IMR-90 (cell line): ENCODE measurements around the gene PELI3. TPM values are rescaled to one million over a fixed set of nuclear protein-coding genes. Genes with fewer than 3 reads are reported as not detected.

ENCODE experiments used
- ATAC-seq: fragments of 200-7000 bp; cut with Tn5 transposase; 2 replicates; pipeline ENCODE4 v1.9.1; 2020; ENCODE audit warnings: low read depth, mild to moderate bottlenecking, moderate library complexity
- BruUV-seq: library from RNA; stranded (reverse); fragments of 400-500 nt; replicated peaks from 2 replicates; lab custom pipeline; 2021; lab: Mats Ljungman, UMichigan
- CTCF ChIA-PET: fragments of 300-600 bp; formaldehyde crosslinking; extraction: SDS; loops from one replicate; lab custom pipeline; 2021; ENCODE audit warnings: antibody characterized with exemption; lab: Yijun Ruan, JAX
- POLR2A ChIA-PET: fragments of 300-600 bp; sonication (Branson Sonifier 250); formaldehyde crosslinking; loops from one replicate; lab custom pipeline; 2022; ENCODE audit warnings: antibody characterized with exemption; ENCODE audit not compliant: unreplicated experiment; lab: Charles Lee
- DNase-seq: peaks from one replicate; pipeline ENCODE4 v3.0.0; 2013
- H2AFZ ChIP-seq: replicated peaks from 2 replicates; pipeline ENCODE3; 2013; ENCODE audit warnings: low read length, mild to moderate bottlenecking; ENCODE audit not compliant: poor library complexity
- H2AK5ac ChIP-seq: 2 replicates; pipeline ENCODE4 v1.6.1; 2013; ENCODE audit warnings: low read depth, low read length, inconsistent platforms
- H2AK9ac ChIP-seq: replicated peaks from 2 replicates; pipeline ENCODE3; 2013; ENCODE audit warnings: mild to moderate bottlenecking, low read depth, low read length, moderate library complexity; ENCODE audit not compliant: poor library complexity
- H2BK120ac ChIP-seq: 2 replicates; pipeline ENCODE4 v1.6.1; 2013; ENCODE audit warnings: low read depth, low read length, inconsistent platforms
- H2BK15ac ChIP-seq: 3 replicates; pipeline ENCODE4 v1.6.1; 2013; ENCODE audit warnings: low read depth, low read length, inconsistent platforms
- H2BK20ac ChIP-seq: 2 replicates; pipeline ENCODE4 v1.6.1; 2013; ENCODE audit warnings: low read depth, mild to moderate bottlenecking, inconsistent platforms, low read length, moderate library complexity
- H2BK5ac ChIP-seq: 2 replicates; pipeline ENCODE4 v1.6.1; 2013; ENCODE audit warnings: mild to moderate bottlenecking, low read depth, low read length, inconsistent platforms; ENCODE audit not compliant: poor library complexity, severe bottlenecking
- H3K14ac ChIP-seq: replicated peaks from 2 replicates; pipeline ENCODE4 v1.6.1; 2013; ENCODE audit warnings: low read depth, low read length, inconsistent platforms
- H3K18ac ChIP-seq: 2 replicates; pipeline ENCODE4 v1.6.1; 2013; ENCODE audit warnings: low read depth, low read length, control low read depth
- H3K23ac ChIP-seq: 2 replicates; pipeline ENCODE4 v1.6.1; 2013; ENCODE audit warnings: low read depth, low read length, inconsistent platforms
- H3K27ac ChIP-seq: 2 replicates; pipeline ENCODE4 v1.5.1; 2013; ENCODE audit warnings: mild to moderate bottlenecking, control low read depth, low read length; ENCODE audit not compliant: insufficient read depth
- H3K27me3 ChIP-seq: 2 replicates; pipeline ENCODE4 v1.6.1; 2013; ENCODE audit warnings: low read length; ENCODE audit not compliant: control insufficient read depth, insufficient read depth
- H3K36me3 ChIP-seq: 2 replicates; pipeline ENCODE4 v1.6.1; 2013; ENCODE audit warnings: low read length, mixed read lengths; ENCODE audit not compliant: control insufficient read depth, insufficient read depth
- H3K4ac ChIP-seq: 2 replicates; pipeline ENCODE4 v1.6.1; 2013; ENCODE audit warnings: low read depth, low read length, inconsistent platforms
- H3K4me1 ChIP-seq: 2 replicates; pipeline ENCODE4 v1.6.1; 2013; ENCODE audit warnings: low read length, mixed read lengths; ENCODE audit not compliant: control insufficient read depth, insufficient read depth
- H3K4me2 ChIP-seq: 2 replicates; pipeline ENCODE4 v1.6.1; 2013; ENCODE audit warnings: low read depth, mild to moderate bottlenecking, control low read depth, low read length, moderate library complexity
- H3K4me3 ChIP-seq: 2 replicates; pipeline ENCODE4 v1.5.1; 2013; ENCODE audit warnings: low read depth, mild to moderate bottlenecking, control low read depth, low read length, moderate library complexity; ENCODE audit not compliant: insufficient read depth
- H3K56ac ChIP-seq: 2 replicates; pipeline ENCODE4 v1.6.1; 2013; ENCODE audit warnings: low read length, inconsistent platforms; ENCODE audit not compliant: insufficient read depth; ENCODE audit errors: extremely low read depth
- H3K79me1 ChIP-seq, 2 experiments: 2 replicates each; pipeline ENCODE4 v1.6.1; 2013; ENCODE audit warnings: low read length in 2 of 2, inconsistent platforms in 1 of 2, low read depth in 1 of 2
- H3K9ac ChIP-seq: 2 replicates; pipeline ENCODE4 v1.6.1; 2013; ENCODE audit warnings: low read depth, low read length, control low read depth
- H3K9me1 ChIP-seq: 2 replicates; pipeline ENCODE4 v1.6.1; 2013; ENCODE audit warnings: low read length, inconsistent platforms; ENCODE audit not compliant: insufficient read depth
- H3K9me3 ChIP-seq: 2 replicates; pipeline ENCODE4 v1.6.1; 2013; ENCODE audit warnings: low read length; ENCODE audit not compliant: control insufficient read depth, insufficient read depth
- H4K20me1 ChIP-seq: 2 replicates; pipeline ENCODE4 v1.6.1; 2013; ENCODE audit warnings: low read length, inconsistent platforms; ENCODE audit not compliant: insufficient read depth
- H4K5ac ChIP-seq: 2 replicates; pipeline ENCODE4 v1.6.1; 2013; ENCODE audit warnings: mild to moderate bottlenecking, low read depth, low read length, control low read depth
- H4K8ac ChIP-seq, 2 experiments: 2 replicates each; pipeline ENCODE4 v1.6.1; 2013; ENCODE audit warnings: low read depth in 2 of 2, low read length in 2 of 2, control low read depth in 1 of 2, inconsistent platforms in 1 of 2
- H4K91ac ChIP-seq: 2 replicates; pipeline ENCODE4 v1.6.1; 2013; ENCODE audit warnings: low read depth, low read length, inconsistent platforms; ENCODE audit not compliant: insufficient read depth
- CEBPB ChIP-seq: IDR thresholded peaks from 2 replicates; pipeline ENCODE4 v1.6.1; 2012; ENCODE audit warnings: low read depth, low read length, improper control_type of control experiment
- WGBS, 2 experiments: methylation state at CpG; one replicate each; pipeline versions ENCODE4 v1.1.5 to v1.1.7; 2013; ENCODE audit warnings: missing lambda C conversion rate in 2 of 2; ENCODE audit not compliant: insufficient read length in 1 of 2; ENCODE audit errors: extremely low coverage in 2 of 2; 5-methylcytosine and 5-hydroxymethylcytosine counted together
- dilution Hi-C: fragments of 300-500 bp; cut with HindIII; formaldehyde crosslinking; loops from one replicate; pipeline ENCODE4 v1.14.3; 2018; ENCODE audit warnings: low sequenced_read_pairs; ENCODE audit not compliant: unreplicated experiment
- in situ Hi-C: fragments of 300-500 bp; cut with MboI; formaldehyde crosslinking; loops from 3 replicates; pipeline ENCODE4 v1.14.3; 2019; ENCODE audit warnings: low sequenced_read_pairs, inconsistent platforms, mixed read lengths
- intact Hi-C: fragments of 100-400 bp; cut with micrococcal nuclease; formaldehyde crosslinking; loops from 2 replicates; pipeline ENCODE4 v1.10.0; 2022
- polyA plus RNA-seq, 3 experiments: library from polyadenylated mRNA; depleted of rRNA; stranded (reverse); fragments of >200 nt; gene quantifications; 2 replicates each; pipeline ENCODE4 v1.2.3, GENCODE V29; 2012; ENCODE audit warnings: low replicate concordance in 1 of 3
- total RNA-seq: library from RNA; depleted of rRNA; stranded (reverse); fragments of >200 nt; gene quantifications from 2 replicates; pipeline ENCODE4 v1.2.3, GENCODE V29; 2012

PELI3 gene
- total and polyA plus RNA-seq, 2 of the 4 experiments (the other 2 are of a cell fraction), result 5.0 to 6.3 TPM

DNA sequence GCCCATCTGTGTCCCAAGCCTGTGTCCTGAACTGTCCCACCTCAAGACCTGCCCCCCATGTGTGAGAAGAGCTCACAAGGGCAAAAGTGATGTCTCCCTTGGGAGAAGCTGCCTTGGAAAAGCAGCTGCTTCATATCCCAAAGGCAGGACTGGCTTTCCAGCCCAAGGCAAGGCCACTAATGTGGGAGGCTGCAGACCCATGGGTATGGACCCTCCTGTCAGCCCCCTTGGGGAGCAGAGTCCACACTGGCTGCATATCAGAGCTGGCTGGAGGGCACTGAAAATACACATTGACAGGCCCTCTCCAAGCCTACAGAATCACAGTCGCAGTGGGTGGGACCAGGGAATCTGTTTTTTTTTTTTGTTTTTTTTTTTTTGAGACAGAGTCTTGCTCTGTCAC is 2.7 kb downstream of the PELI3 start:
- in situ Hi-C loops, result no loop called here
- Histone ChIP-seq H4K8ac (no peak overlapping the region), H2BK5ac (no peak overlapping the region), H3K4me3 (no peak overlapping the region), H4K5ac (no peak overlapping the region), H3K27ac (no peak overlapping the region), H3K4me2 (no peak overlapping the region), H3K9me3 (no peaks in the 10 kb centered on the region), H3K18ac (no peak overlapping the region), H3K9me1 (peaks cover 8% of the 10 kb centered on the region), H3K79me1 (peaks cover 20 to 27% of the 10 kb centered on the region in 2 experiments), H2BK120ac (no peak overlapping the region), H2AK5ac (no peak overlapping the region), H3K4me1 (peaks cover 8% of the 10 kb centered on the region; the same call in 1 of the 2 replicates), H3K9ac (no peak overlapping the region), H2BK15ac (no peak overlapping the region), H2AK9ac (no peak overlapping the region), H3K23ac (no peak overlapping the region), H3K14ac (no peak overlapping the region), H4K91ac (no peak overlapping the region), H3K4ac (no peak overlapping the region), H2BK20ac (no peak overlapping the region), H3K56ac (no peak overlapping the region), H4K20me1 (no peaks in the 10 kb centered on the region; the same call in 1 of the 2 replicates), H3K36me3 (peaks cover 29% of the 10 kb centered on the region), H2AFZ (no peak overlapping the region), H3K27me3 (no peaks in the 10 kb centered on the region)
- DNase-seq, result no peak
- no peak for TF ChIP-seq CEBPB
- CTCF ChIA-PET, result interaction anchor here (0.8 kb wide), 1 partner anchor 31 kb away, joined by 3 read pairs; the partner anchor contains the start of gene MRPL11
- BruUV-seq, result no TSS peak
- no peak for ATAC-seq
- dilution Hi-C loops, result no loop called here
- POLR2A ChIA-PET, result interaction anchor here (0.7 kb wide), 1 partner anchor 187 kb away, joined by 10 read pairs; no protein-coding TSS in a partner anchor
- intact Hi-C loops, result no loop called here
- WGBS, 2 experiments, result no CpG with 5 or more reads among the region's 1 CpG
